ENCODE data around the gene CXCL14. TPM values are rescaled to one million over a fixed set of nuclear protein-coding genes. Genes with fewer than 3 reads are reported as not detected.

The CXCL14 gene
- polyA plus RNA-seq, 3 donors = 0.07 to 0.12 TPM; not detected in 1

DNA sequence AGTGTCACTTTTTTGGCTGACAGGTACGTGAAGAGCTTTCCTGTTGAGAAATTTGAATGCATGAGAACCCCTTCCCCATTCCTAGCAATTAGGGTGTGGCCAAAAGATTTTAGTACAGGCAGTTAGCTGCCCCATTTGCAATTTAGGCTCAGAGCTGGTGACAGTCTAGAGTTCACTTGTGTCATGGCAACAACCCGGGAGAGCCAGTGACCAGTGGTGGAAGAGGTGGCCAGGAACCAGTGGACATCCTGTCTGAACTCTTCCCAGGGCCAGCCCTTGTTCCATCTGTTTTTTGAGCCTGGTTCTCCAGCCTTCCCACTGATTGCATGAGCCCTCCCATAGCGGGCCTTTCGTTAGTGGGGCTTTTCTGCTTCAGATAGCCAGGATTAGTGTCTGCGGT is 40.5 kb downstream of the CXCL14 start:
- H3K9me3 Mint-ChIP-seq = peaks cover 0 to 22% (median 11%) of the 10 kb centered on the region in 7 donors
- H4K20me1 ChIP-seq (ENCODE audit: insufficient read depth, low read length) = no peaks in the 10 kb centered on the region
- no peak overlapping the region for H3K4me3 ChIP-seq (replicated peaks in 1 of 3; ENCODE audit: low read depth in 2 of 3, low read length in 3 of 3)
- H3K27ac Mint-ChIP-seq = no peak overlapping the region
- no peak overlapping the region for H3K9ac ChIP-seq (ENCODE audit: insufficient read depth, low read length, poor library complexity, severe bottlenecking)
- TF ChIP-seq, protein P1, sequence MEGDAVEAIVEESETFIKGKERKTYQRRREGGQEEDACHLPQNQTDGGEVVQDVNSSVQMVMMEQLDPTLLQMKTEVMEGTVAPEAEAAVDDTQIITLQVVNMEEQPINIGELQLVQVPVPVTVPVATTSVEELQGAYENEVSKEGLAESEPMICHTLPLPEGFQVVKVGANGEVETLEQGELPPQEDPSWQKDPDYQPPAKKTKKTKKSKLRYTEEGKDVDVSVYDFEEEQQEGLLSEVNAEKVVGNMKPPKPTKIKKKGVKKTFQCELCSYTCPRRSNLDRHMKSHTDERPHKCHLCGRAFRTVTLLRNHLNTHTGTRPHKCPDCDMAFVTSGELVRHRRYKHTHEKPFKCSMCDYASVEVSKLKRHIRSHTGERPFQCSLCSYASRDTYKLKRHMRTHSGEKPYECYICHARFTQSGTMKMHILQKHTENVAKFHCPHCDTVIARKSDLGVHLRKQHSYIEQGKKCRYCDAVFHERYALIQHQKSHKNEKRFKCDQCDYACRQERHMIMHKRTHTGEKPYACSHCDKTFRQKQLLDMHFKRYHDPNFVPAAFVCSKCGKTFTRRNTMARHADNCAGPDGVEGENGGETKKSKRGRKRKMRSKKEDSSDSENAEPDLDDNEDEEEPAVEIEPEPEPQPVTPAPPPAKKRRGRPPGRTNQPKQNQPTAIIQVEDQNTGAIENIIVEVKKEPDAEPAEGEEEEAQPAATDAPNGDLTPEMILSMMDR (IDR thresholded peaks at IDR 0.05) = no peak
- H3K4me1 ChIP-seq (ENCODE audit: control insufficient read depth in 1 of 2, insufficient read depth in 2 of 2, low read length in 2 of 2) = peaks cover 8 to 11% of the 10 kb centered on the region in 2 donors
- no peak overlapping the region for H2AFZ ChIP-seq (ENCODE audit: insufficient read depth, low read depth, low read length, poor library complexity, severe bottlenecking)
- no peak overlapping the region for H3K27ac ChIP-seq (ENCODE audit: low read depth in 1 of 2, low read length in 2 of 2)
- H3K36me3 Mint-ChIP-seq = peaks cover 0 to 4% of the 10 kb centered on the region in 2 donors
- 75% methylated on average over 1 of the region's 5 CpGs for WGBS (ENCODE audit: insufficient coverage)
- no peaks in the 10 kb centered on the region for H3K36me3 ChIP-seq (replicated peaks in 1 of 2; ENCODE audit: control insufficient read depth in 1 of 2, insufficient read depth in 2 of 2, low read length in 2 of 2)
- no peak overlapping the region for H3K4me2 ChIP-seq (replicated peaks; ENCODE audit: extremely low read depth, low read length, poor library complexity, severe bottlenecking)
- H3K79me2 ChIP-seq (ENCODE audit: insufficient read depth, low read length) = no peaks in the 10 kb centered on the region
- H3K9me3 ChIP-seq (replicated peaks in 1 of 2; ENCODE audit: control insufficient read depth in 1 of 2, insufficient read depth in 1 of 2, low read length in 2 of 2) = peaks cover 0 to 42% of the 10 kb centered on the region in 2 donors
- peaks cover 97 to 99% (median 97%) of the 10 kb centered on the region in 3 donors for H3K27me3 Mint-ChIP-seq (ENCODE audit: low read depth in 3 of 3)
- H3K4me3 Mint-ChIP-seq = peak overlapping the region in 1 of 2 donors; percentile 40
- H3K4me1 Mint-ChIP-seq = peaks cover 21% of the 10 kb centered on the region
- peaks cover 92 to 99% of the 10 kb centered on the region in 2 donors for H3K27me3 ChIP-seq (ENCODE audit: control insufficient read depth in 2 of 2, insufficient read depth in 2 of 2, low read length in 2 of 2)
- intact Hi-C loops (cut with micrococcal nuclease) = no loop called here
- DNase-seq = no peak

DNA sequence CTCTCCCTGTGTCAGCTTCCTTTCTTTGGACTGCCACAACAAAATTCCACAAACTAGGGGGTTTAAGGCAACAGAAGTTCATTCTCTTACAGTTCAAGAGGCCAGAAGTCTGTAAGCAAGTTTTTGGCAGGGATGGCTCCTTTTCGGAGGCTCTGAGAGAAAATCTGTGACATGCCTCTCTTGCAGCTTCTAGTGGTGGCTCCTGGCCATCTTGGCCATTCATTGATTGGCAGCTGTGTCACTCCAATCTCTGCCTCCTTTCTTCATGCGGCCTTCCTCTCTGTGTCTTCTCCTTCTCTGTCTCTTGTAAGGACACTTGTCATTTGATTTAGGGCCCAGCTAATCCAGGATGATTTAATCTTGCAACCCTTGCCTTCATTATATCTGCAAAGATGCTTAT is 41.0 kb downstream of the CXCL14 start:
- H3K9me3 ChIP-seq (replicated peaks in 1 of 2; ENCODE audit: control insufficient read depth in 1 of 2, insufficient read depth in 1 of 2, low read length in 2 of 2) = peaks cover 0 to 40% of the 10 kb centered on the region in 2 donors
- H4K20me1 ChIP-seq (ENCODE audit: insufficient read depth, low read length) = no peaks in the 10 kb centered on the region
- H3K9me3 Mint-ChIP-seq = peaks cover 0 to 20% (median 10%) of the 10 kb centered on the region in 7 donors
- no peak overlapping the region for H3K27ac Mint-ChIP-seq
- intact Hi-C loops (cut with micrococcal nuclease) = no loop called here
- no peaks in the 10 kb centered on the region for H3K79me2 ChIP-seq (ENCODE audit: insufficient read depth, low read length)
- H3K36me3 Mint-ChIP-seq = no peaks in the 10 kb centered on the region
- peaks cover 92 to 99% of the 10 kb centered on the region in 2 donors for H3K27me3 ChIP-seq (ENCODE audit: control insufficient read depth in 2 of 2, insufficient read depth in 2 of 2, low read length in 2 of 2)
- WGBS (ENCODE audit: insufficient coverage) = 94% methylated on average over 2 of the region's 2 CpGs
- peak overlapping the region in 1 of 2 donors; percentile 88 for H3K4me3 Mint-ChIP-seq
- H3K4me2 ChIP-seq (replicated peaks; ENCODE audit: extremely low read depth, low read length, poor library complexity, severe bottlenecking) = no peak overlapping the region
- H3K36me3 ChIP-seq (replicated peaks in 1 of 2; ENCODE audit: control insufficient read depth in 1 of 2, insufficient read depth in 2 of 2, low read length in 2 of 2) = no peaks in the 10 kb centered on the region
- no peak overlapping the region for H2AFZ ChIP-seq (ENCODE audit: insufficient read depth, low read depth, low read length, poor library complexity, severe bottlenecking)
- no peak overlapping the region for H3K4me3 ChIP-seq (replicated peaks in 1 of 3; ENCODE audit: low read depth in 2 of 3, low read length in 3 of 3)
- TF ChIP-seq, protein P1 (IDR thresholded peaks at IDR 0.05) = no peak
- H3K27me3 Mint-ChIP-seq (ENCODE audit: low read depth in 3 of 3) = peaks cover 97 to 99% (median 97%) of the 10 kb centered on the region in 3 donors
- DNase-seq = no peak
- no peak overlapping the region for H3K9ac ChIP-seq (ENCODE audit: insufficient read depth, low read length, poor library complexity, severe bottlenecking)
- peaks cover 16% of the 10 kb centered on the region for H3K4me1 Mint-ChIP-seq
- no peak overlapping the region for H3K27ac ChIP-seq (ENCODE audit: low read depth in 1 of 2, low read length in 2 of 2)
- peaks cover 5 to 8% of the 10 kb centered on the region in 2 donors for H3K4me1 ChIP-seq (ENCODE audit: control insufficient read depth in 1 of 2, insufficient read depth in 2 of 2, low read length in 2 of 2)

Measured in CD14-positive monocyte (primary cell).